ENCODE data around the gene AGPAT3. TPM values are rescaled to one million over a fixed set of nuclear protein-coding genes. Genes with fewer than 3 reads are reported as not detected.

The AGPAT3 gene
- total and polyA plus RNA-seq, 9 donors = 11.6 to 42.1 (median 31.9) TPM

GRCh38 chr21:43958364-43959158 is 93.5 kb downstream of the AGPAT3 start:
- Histone ChIP-seq H3K4me1 (ENCODE audit: insufficient read depth) (no peaks in the 10 kb centered on the region), H3K36me3 (no peaks in the 10 kb centered on the region), H3K27ac (no peak overlapping the region), H3K9me3 (no peaks in the 10 kb centered on the region), H3K27me3 (no peaks in the 10 kb centered on the region), H3K4me3 (no peak overlapping the region)
- intact Hi-C loops (cut with DNase I) = loop anchor here in 1 of 4 donors (10.0 kb wide), 1 partner anchor 54 kb away; no protein-coding TSS in a partner anchor
- no peak for TF ChIP-seq POLR2A (IDR thresholded peaks at IDR 0.05)
- no peak for TF ChIP-seq EP300 (IDR thresholded peaks at IDR 0.05)
- TF ChIP-seq CTCF (IDR thresholded peaks at IDR 0.05) = no peak
- WGBS, 3 donors = 91 to 95% (median 95%) methylated on average over 13 of the region's 13 CpGs
- no peak for DNase-seq

- H3K9me3 ChIP-seq = no peaks in the 10 kb centered on the region
- no peak for TF ChIP-seq EP300 (IDR thresholded peaks at IDR 0.05)
- no peak for TF ChIP-seq POLR2A (IDR thresholded peaks at IDR 0.05)
- no peak for TF ChIP-seq CTCF (IDR thresholded peaks at IDR 0.05)
Observed at GRCh38 chr21:43959231-43960116, 94.5 kb downstream of the AGPAT3 start.

GRCh38 chr21:43961382-43961909 is 96.4 kb downstream of the AGPAT3 start:
- intact Hi-C loops (cut with DNase I) = no loop called here
- H3K27ac ChIP-seq = no peak overlapping the region
- H3K27me3 ChIP-seq = no peaks in the 10 kb centered on the region
- H3K36me3 ChIP-seq = no peaks in the 10 kb centered on the region
- whole genome bisulfite sequencing, 3 donors = 81 to 96% (median 87%) methylated on average over 24 of the region's 24 CpGs
- DNase-seq = no peak
- TF ChIP-seq CTCF (IDR thresholded peaks at IDR 0.05) = no peak
- TF ChIP-seq EP300 (IDR thresholded peaks at IDR 0.05) = no peak
- no peak for TF ChIP-seq POLR2A (IDR thresholded peaks at IDR 0.05)
- H3K9me3 ChIP-seq = no peaks in the 10 kb centered on the region
- H3K4me3 ChIP-seq = no peak overlapping the region
- no peaks in the 10 kb centered on the region for H3K4me1 ChIP-seq (ENCODE audit: insufficient read depth)

More at GRCh38 chr21:43959231-43960116, 94.5 kb downstream of the AGPAT3 start:
- Histone ChIP-seq H3K27me3 (no peaks in the 10 kb centered on the region), H3K4me3 (no peak overlapping the region), H3K36me3 (no peaks in the 10 kb centered on the region), H3K27ac (no peak overlapping the region), H3K4me1 (ENCODE audit: insufficient read depth) (no peaks in the 10 kb centered on the region)
- WGBS, 3 donors = 89 to 91% (median 90%) methylated on average over 39 of the region's 39 CpGs
- intact Hi-C loops (cut with DNase I) = loop anchor here in 1 of 4 donors (10.0 kb wide), 1 partner anchor 55 kb away; no protein-coding TSS in a partner anchor
- no peak for DNase-seq

GRCh38 chr21:43965911-43966585 is 101.0 kb downstream of the AGPAT3 start:
- no peak for DNase-seq
- H3K36me3 ChIP-seq = no peaks in the 10 kb centered on the region
- TF ChIP-seq EP300 (IDR thresholded peaks at IDR 0.05) (no peak), POLR2A (IDR thresholded peaks at IDR 0.05) (no peak), CTCF (IDR thresholded peaks at IDR 0.05) (no peak)
- H3K4me3 ChIP-seq = no peak overlapping the region
- H3K27ac ChIP-seq = no peak overlapping the region
- no peaks in the 10 kb centered on the region for H3K27me3 ChIP-seq
- H3K4me1 ChIP-seq (ENCODE audit: insufficient read depth) = no peaks in the 10 kb centered on the region
- H3K9me3 ChIP-seq = no peaks in the 10 kb centered on the region
- 72 to 79% (median 75%) methylated on average over 15 to 17 of the region's 17 CpGs for WGBS, 3 donors
- intact Hi-C loops (cut with DNase I) = loop anchor here in 1 of 4 donors (5.0 kb wide), 1 partner anchor 164 kb away; no protein-coding TSS in a partner anchor

All from ovary (tissue), 9 donors.